ENCODE data around the gene TRIM17. TPM values are rescaled to one million over a fixed set of nuclear protein-coding genes. Genes with fewer than 3 reads are reported as not detected.

The TRIM17 gene
- total RNA-seq, 1 donor from 2014 or later: 2.6 TPM

DNA sequence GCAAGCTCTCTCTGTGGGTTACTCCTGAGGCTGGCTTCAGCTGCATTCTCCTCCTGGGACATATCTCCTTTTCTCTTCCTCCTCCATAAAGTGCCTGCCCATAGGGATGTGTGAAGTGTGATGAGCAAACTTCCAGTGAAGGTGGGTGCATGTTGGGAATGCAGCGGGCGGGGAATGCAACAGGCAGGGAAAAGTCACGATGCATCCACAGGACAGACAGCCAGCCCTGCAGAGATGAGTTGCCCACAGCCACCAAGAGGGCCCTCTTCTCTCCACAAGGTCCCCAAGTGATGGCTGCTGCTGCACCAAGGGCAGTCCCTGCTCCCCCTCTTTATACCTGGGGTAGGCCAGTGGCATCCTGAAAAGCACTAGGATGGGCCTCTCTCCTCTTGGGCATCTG lies 37.0 kb upstream of the TRIM17 start:
- DNase-seq (no peak), ATAC-seq (no peak)
- Histone ChIP-seq H3K4me3 (no peak overlapping the region), H3K27me3 (ENCODE audit: low read depth) (peaks cover 27% of the 10 kb centered on the region), H3K36me3 (no peaks in the 10 kb centered on the region), H3K27ac (no peak overlapping the region), H3K9me3 (no peaks in the 10 kb centered on the region), H3K4me1 (peaks cover 17% of the 10 kb centered on the region)
- TF ChIP-seq, protein P1, sequence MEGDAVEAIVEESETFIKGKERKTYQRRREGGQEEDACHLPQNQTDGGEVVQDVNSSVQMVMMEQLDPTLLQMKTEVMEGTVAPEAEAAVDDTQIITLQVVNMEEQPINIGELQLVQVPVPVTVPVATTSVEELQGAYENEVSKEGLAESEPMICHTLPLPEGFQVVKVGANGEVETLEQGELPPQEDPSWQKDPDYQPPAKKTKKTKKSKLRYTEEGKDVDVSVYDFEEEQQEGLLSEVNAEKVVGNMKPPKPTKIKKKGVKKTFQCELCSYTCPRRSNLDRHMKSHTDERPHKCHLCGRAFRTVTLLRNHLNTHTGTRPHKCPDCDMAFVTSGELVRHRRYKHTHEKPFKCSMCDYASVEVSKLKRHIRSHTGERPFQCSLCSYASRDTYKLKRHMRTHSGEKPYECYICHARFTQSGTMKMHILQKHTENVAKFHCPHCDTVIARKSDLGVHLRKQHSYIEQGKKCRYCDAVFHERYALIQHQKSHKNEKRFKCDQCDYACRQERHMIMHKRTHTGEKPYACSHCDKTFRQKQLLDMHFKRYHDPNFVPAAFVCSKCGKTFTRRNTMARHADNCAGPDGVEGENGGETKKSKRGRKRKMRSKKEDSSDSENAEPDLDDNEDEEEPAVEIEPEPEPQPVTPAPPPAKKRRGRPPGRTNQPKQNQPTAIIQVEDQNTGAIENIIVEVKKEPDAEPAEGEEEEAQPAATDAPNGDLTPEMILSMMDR (IDR thresholded peaks at IDR 0.05): no peak
- intact Hi-C loops (cut with DNase I): no loop called here

DNA sequence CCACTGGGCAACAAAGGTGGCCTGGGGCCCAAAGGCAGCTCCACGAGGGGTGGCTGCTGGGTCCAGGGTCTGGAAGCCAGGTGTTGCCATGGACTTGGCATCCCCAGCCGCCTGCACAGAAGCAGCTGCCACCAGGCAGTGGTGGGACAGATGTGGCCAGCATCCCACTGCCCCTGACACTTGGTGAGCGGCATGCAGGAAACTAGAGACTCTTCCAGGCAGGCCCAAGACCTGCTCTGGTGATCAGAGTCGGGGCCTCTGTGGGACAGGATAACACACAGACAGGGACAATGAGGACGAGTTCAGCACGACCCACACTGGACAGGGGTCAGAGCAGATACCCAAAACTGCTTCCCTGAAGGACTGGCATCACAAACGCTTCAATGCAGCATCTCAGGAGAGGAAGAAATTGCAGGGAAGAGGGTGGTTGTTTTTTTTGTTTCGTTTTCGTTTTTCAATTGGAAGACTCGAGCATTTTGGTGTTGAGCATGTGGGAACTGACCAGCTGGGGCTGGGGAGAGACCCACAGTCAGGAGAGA lies 36.4 kb upstream of the TRIM17 start:
- Histone ChIP-seq H3K27me3 (ENCODE audit: low read depth) (peaks cover 22% of the 10 kb centered on the region), H3K4me3 (no peak overlapping the region), H3K4me1 (peaks cover 12% of the 10 kb centered on the region), H3K36me3 (no peaks in the 10 kb centered on the region), H3K27ac (no peak overlapping the region), H3K9me3 (no peaks in the 10 kb centered on the region)
- intact Hi-C loops (cut with DNase I): no loop called here
- ATAC-seq (no peak), DNase-seq (no peak)
- TF ChIP-seq, protein P1 (IDR thresholded peaks at IDR 0.05): no peak

DNA sequence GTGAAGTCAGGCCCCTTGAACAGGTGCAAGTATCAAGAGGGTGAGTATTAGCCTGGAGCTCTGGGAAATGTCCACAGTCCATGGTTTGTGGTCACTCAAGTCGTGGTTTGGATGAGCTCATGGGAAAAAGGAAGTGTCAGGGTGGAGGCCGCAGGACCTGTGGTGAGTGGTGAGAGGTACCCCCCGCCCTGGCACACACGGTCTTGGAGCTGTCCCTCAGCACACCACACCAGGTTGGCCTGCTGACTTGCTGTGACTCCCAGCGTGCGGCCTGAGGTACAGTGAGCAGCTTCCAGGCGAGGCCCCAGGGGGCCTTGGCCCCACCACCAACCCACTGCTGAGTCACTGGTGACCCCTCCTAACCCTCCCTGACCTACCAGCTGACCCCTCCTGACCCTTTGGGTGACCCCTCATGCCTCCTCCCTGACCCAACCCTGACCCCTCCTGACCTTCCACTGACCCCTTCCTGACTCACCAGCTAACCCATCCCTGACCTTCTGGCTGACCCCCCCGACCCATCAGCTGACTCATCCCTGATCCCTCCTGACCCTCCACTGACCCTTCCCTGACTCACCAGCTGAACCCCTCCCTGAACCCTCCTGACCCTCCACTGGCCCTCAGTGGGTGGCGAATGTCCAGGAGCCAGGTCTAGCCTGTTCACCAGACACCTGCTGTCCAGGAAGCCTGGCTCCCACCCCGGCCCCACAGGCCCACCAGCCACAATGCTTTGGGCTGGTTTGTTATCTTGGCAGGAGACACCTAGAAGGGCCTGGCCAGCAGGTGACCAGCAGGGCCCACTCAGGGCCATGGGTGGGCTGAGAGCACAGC lies 35.7 kb upstream of the TRIM17 start:
- H3K27ac ChIP-seq: no peak overlapping the region
- DNase-seq: no peak
- no peaks in the 10 kb centered on the region for H3K36me3 ChIP-seq
- H3K27me3 ChIP-seq (ENCODE audit: low read depth): peaks cover 21% of the 10 kb centered on the region
- peak; percentile 16 to 36 for ATAC-seq
- TF ChIP-seq, protein P1 (IDR thresholded peaks at IDR 0.05): no peak
- peaks cover 8% of the 10 kb centered on the region for H3K4me1 ChIP-seq
- no peak overlapping the region for H3K4me3 ChIP-seq
- no peaks in the 10 kb centered on the region for H3K9me3 ChIP-seq
- intact Hi-C loops (cut with DNase I): no loop called here

DNA sequence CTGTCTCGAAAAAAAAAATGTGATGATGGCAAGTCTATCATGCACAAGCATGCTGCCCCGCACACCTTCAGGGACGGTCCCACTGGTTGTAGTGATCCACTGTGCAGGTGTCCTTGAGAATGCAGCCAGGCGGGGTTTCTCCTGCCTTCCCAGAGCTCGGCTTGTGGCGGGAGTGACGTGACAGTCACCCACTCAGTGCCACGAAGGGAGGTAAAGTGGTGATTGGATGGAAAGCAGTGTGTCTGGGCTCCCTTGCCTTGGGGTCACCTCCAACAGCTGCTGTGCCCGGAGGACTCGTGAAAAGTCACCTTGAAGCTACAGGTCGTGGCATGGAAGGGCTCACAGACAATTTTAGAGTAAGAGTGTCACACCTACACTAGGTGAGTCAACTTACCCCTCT lies 33.5 kb upstream of the TRIM17 start:
- intact Hi-C loops (cut with DNase I): no loop called here
- TF ChIP-seq, protein P1 (IDR thresholded peaks at IDR 0.05): no peak
- H3K9me3 ChIP-seq: no peaks in the 10 kb centered on the region
- DNase-seq (no peak), ATAC-seq (no peak)
- H3K27me3 ChIP-seq (ENCODE audit: low read depth): peaks cover 28% of the 10 kb centered on the region
- no peaks in the 10 kb centered on the region for H3K36me3 ChIP-seq
- no peak overlapping the region for H3K4me3 ChIP-seq
- H3K4me1 ChIP-seq: peaks cover 11% of the 10 kb centered on the region
- H3K27ac ChIP-seq: no peak overlapping the region

DNA sequence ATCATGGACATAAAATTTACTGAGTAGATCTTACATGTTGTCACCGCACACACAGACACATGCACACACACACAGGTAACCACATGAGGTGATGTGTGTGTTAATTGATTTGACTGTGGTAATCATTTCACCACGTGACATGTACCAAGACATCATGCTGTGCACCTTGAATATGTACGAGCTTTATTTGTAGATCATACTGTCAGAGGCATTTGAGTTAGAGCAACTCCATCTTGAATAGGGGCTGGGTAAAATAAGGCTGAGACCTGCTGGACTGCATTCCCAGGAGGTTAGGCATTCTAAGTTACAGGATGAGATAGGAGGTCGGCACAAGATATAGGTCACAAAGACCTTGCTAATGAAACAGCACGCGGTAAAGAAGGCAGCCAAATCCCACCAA lies 31.7 kb upstream of the TRIM17 start:
- DNase-seq (no peak), ATAC-seq (no peak)
- Histone ChIP-seq H3K9me3 (no peaks in the 10 kb centered on the region), H3K36me3 (no peaks in the 10 kb centered on the region), H3K27ac (no peak overlapping the region), H3K4me3 (no peak overlapping the region), H3K27me3 (ENCODE audit: low read depth) (peaks cover 44% of the 10 kb centered on the region), H3K4me1 (peaks cover 14% of the 10 kb centered on the region)
- TF ChIP-seq, protein P1 (IDR thresholded peaks at IDR 0.05): no peak
- intact Hi-C loops (cut with DNase I): no loop called here
